ENCODE results near the gene ZMAT1. TPM values are rescaled to one million over a fixed set of nuclear protein-coding genes. Genes with fewer than 3 reads are reported as not detected.
A peak's percentile ranks its signal among the peaks of the same experiment; 100 is the strongest.

Gene ZMAT1
- total RNA-seq, 4 donors from 2014 or later = 21.4 to 35.1 (median 32.4) TPM

- 30 to 43% methylated on average over 2 of the region's 2 CpGs for WGBS, 2 donors
- TF ChIP-seq CTCF (IDR thresholded peaks at IDR 0.05) (no peak), POLR2A (IDR thresholded peaks at IDR 0.05) (no peak)
Measured at GRCh38 chrX:101956556-101956955, 24.7 kb upstream of the ZMAT1 start.

GRCh38 chrX:101950581-101950980, 18.8 kb upstream of the ZMAT1 start:
- no peak for TF ChIP-seq POLR2A (IDR thresholded peaks at IDR 0.05)
- no peak for TF ChIP-seq CTCF (IDR thresholded peaks at IDR 0.05)
- no peak overlapping the region for H3K4me3 ChIP-seq (replicated peaks in 1 of 3)
- intact Hi-C loops (cut with DNase I) = no loop called here
- no peaks in the 10 kb centered on the region for H3K36me3 ChIP-seq
- no peak for DNase-seq
- no peaks in the 10 kb centered on the region for H3K4me1 ChIP-seq
- H3K27me3 ChIP-seq = no peaks in the 10 kb centered on the region
- WGBS, 2 donors = 41 to 70% methylated on average over 2 to 4 of the region's 6 CpGs
- no peak overlapping the region for H3K27ac ChIP-seq
- H3K9me3 ChIP-seq = no peaks in the 10 kb centered on the region

More at GRCh38 chrX:101956556-101956955, 24.7 kb upstream of the ZMAT1 start:
- intact Hi-C loops (cut with DNase I) = no loop called here
- H3K27me3 ChIP-seq = no peaks in the 10 kb centered on the region
- H3K9me3 ChIP-seq = no peaks in the 10 kb centered on the region
- DNase-seq = no peak
- H3K4me3 ChIP-seq (replicated peaks in 1 of 3) = no peak overlapping the region
- H3K36me3 ChIP-seq = no peaks in the 10 kb centered on the region
- H3K4me1 ChIP-seq = no peaks in the 10 kb centered on the region
- no peak overlapping the region for H3K27ac ChIP-seq

- 48% methylated on average over 8 of the region's 8 CpGs for WGBS, 2 donors
- H3K36me3 ChIP-seq = no peaks in the 10 kb centered on the region
- intact Hi-C loops (cut with DNase I) = no loop called here
- DNase-seq = no peak
- peak overlapping the region in 1 of 3 donors; percentile 54 for H3K4me3 ChIP-seq (replicated peaks in 1 of 3)
- peaks cover 7% of the 10 kb centered on the region for H3K27me3 ChIP-seq
- peak overlapping the region; percentile 93 to 98 (median 96) for H3K27ac ChIP-seq
- H3K9me3 ChIP-seq = no peaks in the 10 kb centered on the region
- no peak for TF ChIP-seq POLR2A (IDR thresholded peaks at IDR 0.05)
- no peak for TF ChIP-seq CTCF (IDR thresholded peaks at IDR 0.05)
- no peaks in the 10 kb centered on the region for H3K4me1 ChIP-seq
Measured at GRCh38 chrX:101932249-101932570, 383 bp upstream of the ZMAT1 start.

GRCh38 chrX:101931136-101931487, 715 bp downstream of the ZMAT1 start:
- Histone ChIP-seq H3K4me1 (no peaks in the 10 kb centered on the region), H3K9me3 (no peaks in the 10 kb centered on the region), H3K4me3 (replicated peaks in 1 of 3) (peak overlapping the region in 2 of 3 donors; percentile 54 to 76), H3K36me3 (no peaks in the 10 kb centered on the region), H3K27ac (peak overlapping the region; percentile 93 to 98 (median 96)), H3K27me3 (peaks cover 7% of the 10 kb centered on the region)
- TF ChIP-seq POLR2A (IDR thresholded peaks at IDR 0.05) = no peak
- no peak for TF ChIP-seq CTCF (IDR thresholded peaks at IDR 0.05)
- no peak for DNase-seq
- intact Hi-C loops (cut with DNase I) = no loop called here
- WGBS, 2 donors = 1 to 2% methylated on average over 6 of the region's 6 CpGs

- no peak for DNase-seq
- no peaks in the 10 kb centered on the region for H3K4me1 ChIP-seq
- H3K27ac ChIP-seq = no peak overlapping the region
- WGBS, 2 donors = 90 to 92% methylated on average over 5 of the region's 5 CpGs
- no peak for TF ChIP-seq CTCF (IDR thresholded peaks at IDR 0.05)
- no peak for TF ChIP-seq POLR2A (IDR thresholded peaks at IDR 0.05)
- no peaks in the 10 kb centered on the region for H3K9me3 ChIP-seq
- no peak overlapping the region for H3K4me3 ChIP-seq (replicated peaks in 1 of 3)
- intact Hi-C loops (cut with DNase I) = no loop called here
- peaks cover 7% of the 10 kb centered on the region for H3K27me3 ChIP-seq
- no peaks in the 10 kb centered on the region for H3K36me3 ChIP-seq
Measured at GRCh38 chrX:101925733-101926132, 6.1 kb downstream of the ZMAT1 start.

Data from thyroid gland (tissue), 4 donors.